IPS DF 6.9 (cell line): ENCODE results near the gene MATR3.

Experiments used
- DNase-seq: peaks from one replicate; pipeline ENCODE4 v3.0.0-alpha.2; 2013; ENCODE audit warnings: low read depth, low spot score
- H3K27ac ChIP-seq: one replicate; pipeline ENCODE4 v1.5.1; 2013; ENCODE audit warnings: low read length, control low read depth
- H3K27me3 ChIP-seq: 2 replicates; pipeline ENCODE4 v1.6.1; 2013; ENCODE audit warnings: mild to moderate bottlenecking, low read length; ENCODE audit not compliant: control insufficient read depth, insufficient read depth
- H3K36me3 ChIP-seq: 2 replicates; pipeline ENCODE4 v1.6.1; 2013; ENCODE audit warnings: low read length; ENCODE audit not compliant: control insufficient read depth, insufficient read depth
- H3K4me1 ChIP-seq: 2 replicates; pipeline ENCODE4 v1.6.1; 2013; ENCODE audit warnings: low read length; ENCODE audit not compliant: control insufficient read depth, insufficient read depth
- H3K4me3 ChIP-seq: 2 replicates; pipeline ENCODE4 v1.5.1; 2013; ENCODE audit warnings: mild to moderate bottlenecking, low read length
- H3K9me3 ChIP-seq: 2 replicates; pipeline ENCODE4 v1.6.1; 2013; ENCODE audit warnings: low read length, inconsistent platforms; ENCODE audit not compliant: control insufficient read depth, insufficient read depth
- WGBS: extraction: QIAGEN DNeasy Blood & Tissue Kit; methylation state at CpG from one replicate; pipeline ENCODE4 v1.1.7; 2013; ENCODE audit warnings: mixed read lengths, missing lambda C conversion rate; ENCODE audit not compliant: insufficient read length, insufficient coverage; 5-methylcytosine and 5-hydroxymethylcytosine counted together

Gene MATR3

GRCh38 chr5:139369181-139369580 lies 75.6 kb downstream of the MATR3 start:
- Histone ChIP-seq H3K4me3 (no peak overlapping the region), H3K36me3 (peaks cover 16% of the 10 kb centered on the region; the same call in 1 of the 2 replicates), H3K27me3 (no peaks in the 10 kb centered on the region), H3K4me1 (no peaks in the 10 kb centered on the region), H3K27ac (no peak overlapping the region), H3K9me3 (no peaks in the 10 kb centered on the region)
- DNase-seq, result no peak
- no CpG with 5 or more reads among the region's 1 CpG for WGBS

GRCh38 chr5:139371482-139372435 lies 78.2 kb downstream of the MATR3 start:
- Histone ChIP-seq H3K4me3 (no peak overlapping the region), H3K27me3 (no peaks in the 10 kb centered on the region), H3K36me3 (peaks cover 7% of the 10 kb centered on the region; the same call in 1 of the 2 replicates), H3K9me3 (no peaks in the 10 kb centered on the region), H3K4me1 (no peaks in the 10 kb centered on the region), H3K27ac (no peak overlapping the region)
- no CpG with 5 or more reads among the region's 7 CpGs for whole genome bisulfite sequencing
- no peak for DNase-seq

GRCh38 chr5:139374909-139375308 lies 81.4 kb downstream of the MATR3 start:
- WGBS, result no CpG with 5 or more reads among the region's 2 CpGs
- H3K9me3 ChIP-seq, result no peaks in the 10 kb centered on the region
- no peak overlapping the region for H3K27ac ChIP-seq
- no peak overlapping the region for H3K4me3 ChIP-seq
- no peak for DNase-seq
- no peaks in the 10 kb centered on the region for H3K27me3 ChIP-seq
- no peaks in the 10 kb centered on the region for H3K4me1 ChIP-seq
- H3K36me3 ChIP-seq, result peaks cover 6% of the 10 kb centered on the region; the same call in 1 of the 2 replicates

GRCh38 chr5:139376364-139376763 lies 82.8 kb downstream of the MATR3 start:
- no CpG with 5 or more reads among the region's 7 CpGs for WGBS
- Histone ChIP-seq H3K27me3 (no peaks in the 10 kb centered on the region), H3K36me3 (peaks cover 4% of the 10 kb centered on the region; the same call in 1 of the 2 replicates), H3K27ac (no peak overlapping the region), H3K9me3 (no peaks in the 10 kb centered on the region), H3K4me3 (no peak overlapping the region), H3K4me1 (no peaks in the 10 kb centered on the region)
- DNase-seq, result no peak

GRCh38 chr5:139377226-139377625 lies 83.7 kb downstream of the MATR3 start:
- no peaks in the 10 kb centered on the region for H3K27me3 ChIP-seq
- 0 out of 2 replicates have a peak, but pooled peaks cover 2% of the 10 kb centered on the region for H3K36me3 ChIP-seq
- H3K4me1 ChIP-seq, result no peaks in the 10 kb centered on the region
- no peak for DNase-seq
- no peak overlapping the region for H3K27ac ChIP-seq
- H3K4me3 ChIP-seq, result no peak overlapping the region
- H3K9me3 ChIP-seq, result no peaks in the 10 kb centered on the region
- no CpG with 5 or more reads among the region's 3 CpGs for WGBS

GRCh38 chr5:139378101-139378825 lies 84.7 kb downstream of the MATR3 start:
- no peak for DNase-seq
- H3K27ac ChIP-seq, result no peak overlapping the region
- H3K4me3 ChIP-seq, result no peak overlapping the region
- H3K9me3 ChIP-seq, result no peaks in the 10 kb centered on the region
- WGBS, result no CpG with 5 or more reads among the region's 47 CpGs
- H3K4me1 ChIP-seq, result no peaks in the 10 kb centered on the region
- H3K27me3 ChIP-seq, result no peaks in the 10 kb centered on the region
- H3K36me3 ChIP-seq, result 0 out of 2 replicates have a peak, but pooled peaks cover 2% of the 10 kb centered on the region

- Histone ChIP-seq H3K4me1 (no peaks in the 10 kb centered on the region), H3K4me3 (no peak overlapping the region), H3K36me3 (0 out of 2 replicates have a peak, but pooled peaks cover 2% of the 10 kb centered on the region), H3K27me3 (no peaks in the 10 kb centered on the region), H3K9me3 (no peaks in the 10 kb centered on the region), H3K27ac (no peak overlapping the region)
- DNase-seq, result no peak
- WGBS, result no CpG with 5 or more reads among the region's 13 CpGs
Measured at GRCh38 chr5:139378941-139379361, 85.4 kb downstream of the MATR3 start.

- H3K9me3 ChIP-seq, result no peaks in the 10 kb centered on the region
- no peak for DNase-seq
- H3K4me1 ChIP-seq, result no peaks in the 10 kb centered on the region
- H3K4me3 ChIP-seq, result no peak overlapping the region
- H3K36me3 ChIP-seq, result 0 out of 2 replicates have a peak, but pooled peaks cover 2% of the 10 kb centered on the region
- no peak overlapping the region for H3K27ac ChIP-seq
- no CpG with 5 or more reads among the region's 15 CpGs for WGBS
- no peaks in the 10 kb centered on the region for H3K27me3 ChIP-seq
Measured at GRCh38 chr5:139379626-139380449, 86.3 kb downstream of the MATR3 start.
